MM.1S (cell line): ENCODE measurements around the gene SKP2.

ENCODE experiments used
- DNase-seq: peaks from one replicate; pipeline ENCODE4 v3.0.0-alpha.2; 2015
- H2AFZ ChIP-seq: fragments of 300-600 bp; sonication (generic); 2 replicates; pipeline ENCODE4 v1.6.0; 2016; ENCODE audit warnings: antibody characterized with exemption, low read length
- H3F3A ChIP-seq: fragments of 300-600 bp; sonication (generic); 2 replicates; pipeline ENCODE4 v1.6.1; 2016; ENCODE audit warnings: mild to moderate bottlenecking, antibody characterized with exemption, low read length, moderate library complexity, mixed read lengths; ENCODE audit not compliant: insufficient read depth
- H3K27ac ChIP-seq: fragments of 300-600 bp; sonication (generic); 2 replicates; pipeline ENCODE4 v1.5.1; 2016; ENCODE audit warnings: mild to moderate bottlenecking, low read length
- H3K27me3 ChIP-seq: fragments of 300-600 bp; sonication (generic); replicated peaks from 2 replicates; pipeline ENCODE4 v1.6.0; 2016; ENCODE audit warnings: low read length; ENCODE audit not compliant: insufficient read depth
- H3K36me3 ChIP-seq: fragments of 300-600 bp; sonication (generic); replicated peaks from 2 replicates; pipeline ENCODE4 v1.6.1; 2016; ENCODE audit warnings: mild to moderate bottlenecking, low read length, mixed read lengths; ENCODE audit not compliant: insufficient read depth
- H3K4me1 ChIP-seq: fragments of 300-600 bp; sonication (generic); 2 replicates; pipeline ENCODE4 v1.6.1; 2016; ENCODE audit warnings: low read length, mixed read lengths
- H3K4me2 ChIP-seq: fragments of 300-600 bp; sonication (generic); 2 replicates; pipeline ENCODE4 v1.6.0; 2016; ENCODE audit warnings: low read depth, low read length
- H3K4me3 ChIP-seq: fragments of 300-600 bp; sonication (generic); 2 replicates; pipeline ENCODE4 v1.5.1; 2016; ENCODE audit warnings: low read length, mixed read lengths
- H3K79me2 ChIP-seq: fragments of 300-600 bp; sonication (generic); 2 replicates; pipeline ENCODE4 v1.6.1; 2016; ENCODE audit warnings: mixed run types, low read length, mixed read lengths
- H3K9ac ChIP-seq: fragments of 300-600 bp; sonication (generic); 2 replicates; pipeline ENCODE4 v1.6.1; 2016; ENCODE audit warnings: low read length, mixed read lengths
- H3K9me2 ChIP-seq: fragments of 300-600 bp; sonication (generic); replicated peaks from 2 replicates; pipeline ENCODE4 v1.6.1; 2016; ENCODE audit warnings: mild to moderate bottlenecking, low read length, mixed read lengths; ENCODE audit not compliant: insufficient read depth
- H3K9me3 ChIP-seq: fragments of 300-600 bp; sonication (generic); replicated peaks from 2 replicates; pipeline ENCODE4 v1.6.1; 2016; ENCODE audit warnings: mild to moderate bottlenecking, low read length, mixed read lengths; ENCODE audit not compliant: insufficient read depth
- H4K20me1 ChIP-seq: fragments of 300-600 bp; sonication (generic); 2 replicates; pipeline ENCODE4 v1.6.1; 2016; ENCODE audit warnings: mild to moderate bottlenecking, low read length, moderate library complexity, mixed read lengths; ENCODE audit not compliant: insufficient read depth
- EZH2 ChIP-seq: fragments of 300-600 bp; sonication (generic); optimal IDR thresholded peaks from 2 replicates; pipeline ENCODE3; 2017; ENCODE audit warnings: low read depth, mild to moderate bottlenecking, antibody characterized with exemption, low read length, mixed read lengths
- EZH2phosphoT487 ChIP-seq: fragments of 300-600 bp; sonication (generic); IDR thresholded peaks from 2 replicates; pipeline ENCODE4 v1.6.1; 2018; ENCODE audit warnings: antibody characterized with exemption, low read length
- TF ChIP-seq, protein P1 (sequence below): fragments of 300-600 bp; sonication (generic); IDR thresholded peaks from 2 replicates; pipeline ENCODE4 v1.5.1; 2016; ENCODE audit warnings: antibody characterized with exemption, low read length, mixed read lengths

SKP2 gene

GRCh38 chr5:36156619-36157018 is 4.7 kb downstream of the SKP2 start:
- Histone ChIP-seq H2AFZ (no peak overlapping the region), H3K27me3 (no peaks in the 10 kb centered on the region), H3F3A (no peaks in the 10 kb centered on the region), H3K27ac (no peak overlapping the region), H3K9me2 (no peaks in the 10 kb centered on the region), H3K4me1 (peaks cover 8% of the 10 kb centered on the region), H3K4me2 (no peak overlapping the region), H3K36me3 (no peaks in the 10 kb centered on the region; the same call in 1 of the 2 replicates), H3K79me2 (peaks cover 96% of the 10 kb centered on the region), H4K20me1 (no peaks in the 10 kb centered on the region), H3K9ac (no peak overlapping the region), H3K9me3 (no peaks in the 10 kb centered on the region), H3K4me3 (no peak overlapping the region)
- no peak for DNase-seq
- TF ChIP-seq EZH2 = no peak
- TF ChIP-seq, protein P1, sequence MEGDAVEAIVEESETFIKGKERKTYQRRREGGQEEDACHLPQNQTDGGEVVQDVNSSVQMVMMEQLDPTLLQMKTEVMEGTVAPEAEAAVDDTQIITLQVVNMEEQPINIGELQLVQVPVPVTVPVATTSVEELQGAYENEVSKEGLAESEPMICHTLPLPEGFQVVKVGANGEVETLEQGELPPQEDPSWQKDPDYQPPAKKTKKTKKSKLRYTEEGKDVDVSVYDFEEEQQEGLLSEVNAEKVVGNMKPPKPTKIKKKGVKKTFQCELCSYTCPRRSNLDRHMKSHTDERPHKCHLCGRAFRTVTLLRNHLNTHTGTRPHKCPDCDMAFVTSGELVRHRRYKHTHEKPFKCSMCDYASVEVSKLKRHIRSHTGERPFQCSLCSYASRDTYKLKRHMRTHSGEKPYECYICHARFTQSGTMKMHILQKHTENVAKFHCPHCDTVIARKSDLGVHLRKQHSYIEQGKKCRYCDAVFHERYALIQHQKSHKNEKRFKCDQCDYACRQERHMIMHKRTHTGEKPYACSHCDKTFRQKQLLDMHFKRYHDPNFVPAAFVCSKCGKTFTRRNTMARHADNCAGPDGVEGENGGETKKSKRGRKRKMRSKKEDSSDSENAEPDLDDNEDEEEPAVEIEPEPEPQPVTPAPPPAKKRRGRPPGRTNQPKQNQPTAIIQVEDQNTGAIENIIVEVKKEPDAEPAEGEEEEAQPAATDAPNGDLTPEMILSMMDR = no peak
- TF ChIP-seq EZH2phosphoT487 = no peak

DNA sequence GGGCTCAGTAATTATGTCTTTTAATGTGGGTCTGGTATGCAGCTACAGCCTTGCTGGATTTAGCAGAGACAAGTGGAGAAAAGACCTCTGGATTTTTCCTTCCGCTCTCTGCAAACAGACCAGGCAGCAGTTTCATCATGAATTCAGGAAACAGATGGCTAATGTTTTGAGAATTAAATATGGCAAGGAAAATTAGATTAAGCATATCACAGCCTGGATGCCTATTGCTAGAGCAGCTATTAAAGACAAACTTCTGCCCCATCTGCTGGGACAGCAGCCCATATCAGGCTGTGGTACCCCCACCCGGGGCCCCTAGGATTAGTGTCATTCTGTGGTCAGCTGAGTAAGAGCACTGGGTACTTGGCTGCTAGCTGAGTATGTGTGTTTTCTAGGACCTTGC is 6.2 kb downstream of the SKP2 start:
- no peaks in the 10 kb centered on the region for H3K27me3 ChIP-seq
- H3K36me3 ChIP-seq = no peaks in the 10 kb centered on the region; the same call in 1 of the 2 replicates
- no peaks in the 10 kb centered on the region for H4K20me1 ChIP-seq
- no peaks in the 10 kb centered on the region for H3K9me2 ChIP-seq
- DNase-seq = no peak
- no peaks in the 10 kb centered on the region for H3F3A ChIP-seq
- H3K9ac ChIP-seq = no peak overlapping the region
- H3K27ac ChIP-seq = no peak overlapping the region
- no peaks in the 10 kb centered on the region for H3K9me3 ChIP-seq
- peaks cover 14% of the 10 kb centered on the region for H3K4me1 ChIP-seq
- H3K4me2 ChIP-seq = no peak overlapping the region
- H3K79me2 ChIP-seq = peaks cover 100% of the 10 kb centered on the region
- no peak overlapping the region for H2AFZ ChIP-seq
- H3K4me3 ChIP-seq = no peak overlapping the region
- TF ChIP-seq EZH2phosphoT487 = no peak
- no peak for TF ChIP-seq EZH2
- TF ChIP-seq, protein P1 = no peak

DNA sequence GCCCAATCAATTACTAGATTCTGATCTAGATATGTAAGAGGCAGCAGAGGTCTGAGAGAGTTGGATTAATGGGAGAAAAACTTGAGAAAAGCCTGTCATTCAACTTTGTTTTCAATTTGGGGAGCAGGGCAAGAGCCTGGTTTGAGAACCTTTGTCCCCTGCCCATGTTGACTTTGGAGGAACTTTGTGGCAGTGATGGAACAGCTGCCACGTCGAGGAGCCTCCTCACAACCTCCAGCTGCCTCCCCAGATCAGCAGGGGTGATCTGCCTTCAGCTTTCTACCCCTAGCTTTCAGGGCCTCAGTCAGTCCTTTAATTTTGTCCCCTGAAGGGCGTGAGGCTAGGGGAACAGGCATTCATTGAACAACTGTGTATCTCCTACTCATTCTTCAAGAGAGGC is 8.7 kb downstream of the SKP2 start:
- Histone ChIP-seq H3K4me1 (peaks cover 30% of the 10 kb centered on the region), H2AFZ (no peak overlapping the region), H3K4me2 (no peak overlapping the region), H3F3A (peaks cover 18% of the 10 kb centered on the region), H3K79me2 (peaks cover 94% of the 10 kb centered on the region), H3K36me3 (no peaks in the 10 kb centered on the region; the same call in 1 of the 2 replicates), H4K20me1 (no peaks in the 10 kb centered on the region), H3K9me3 (no peaks in the 10 kb centered on the region), H3K9me2 (no peaks in the 10 kb centered on the region), H3K4me3 (no peak overlapping the region), H3K27ac (no peak overlapping the region), H3K27me3 (no peaks in the 10 kb centered on the region), H3K9ac (no peak overlapping the region)
- DNase-seq = no peak
- TF ChIP-seq EZH2 = no peak
- TF ChIP-seq EZH2phosphoT487 = no peak
- TF ChIP-seq, protein P1 = no peak
